A204.1 (cell line): ENCODE measurements around the gene CD28.

Experiments
- FAIRE-seq: peaks from 2 replicates; lab custom pipeline; 2012; peaks lifted over from hg19 to GRCh38; lab: Jason Lieb, UNC

The CD28 gene

GRCh38 chr2:203706403-203706802 lies at the start of gene CD28:
TSS of gene CD28 (plus strand) at chr2:203706639. CDS start at chr2:203706697, 58 bp downstream.
- FAIRE-seq, result no peak

- FAIRE-seq, result no peak
Observed at GRCh38 chr2:203659331-203660049, 46.9 kb upstream of the CD28 start.

- FAIRE-seq, result no peak
Observed at GRCh38 chr2:203660465-203660864, 46.0 kb upstream of the CD28 start.

GRCh38 chr2:203661279-203661908 lies 45.0 kb upstream of the CD28 start:
- FAIRE-seq, result no peak

GRCh38 chr2:203662487-203662886 lies 44.0 kb upstream of the CD28 start:
- FAIRE-seq, result no peak

- FAIRE-seq, result no peak
Observed at GRCh38 chr2:203662951-203663350, 43.5 kb upstream of the CD28 start.

- no peak for FAIRE-seq
Observed at GRCh38 chr2:203664029-203664755, 42.2 kb upstream of the CD28 start.

GRCh38 chr2:203667838-203668237 lies 38.6 kb upstream of the CD28 start:
- FAIRE-seq, result no peak

- FAIRE-seq, result no peak
Observed at GRCh38 chr2:203669820-203670219, 36.6 kb upstream of the CD28 start.

GRCh38 chr2:203670939-203671338 lies 35.5 kb upstream of the CD28 start:
- no peak for FAIRE-seq

GRCh38 chr2:203671876-203672275 lies 34.6 kb upstream of the CD28 start:
- FAIRE-seq, result no peak

GRCh38 chr2:203672856-203673255 lies 33.6 kb upstream of the CD28 start:
- FAIRE-seq, result no peak

- no peak for FAIRE-seq
Observed at GRCh38 chr2:203673933-203674332, 32.5 kb upstream of the CD28 start.

GRCh38 chr2:203675086-203675485 lies 31.4 kb upstream of the CD28 start:
- FAIRE-seq, result no peak

GRCh38 chr2:203678971-203679370 lies 27.5 kb upstream of the CD28 start:
- FAIRE-seq, result no peak

GRCh38 chr2:203679401-203679800 lies 27.0 kb upstream of the CD28 start:
- FAIRE-seq, result no peak

GRCh38 chr2:203681978-203682377 lies 24.5 kb upstream of the CD28 start:
- FAIRE-seq, result no peak

GRCh38 chr2:203682688-203683130 lies 23.7 kb upstream of the CD28 start:
- no peak for FAIRE-seq

- FAIRE-seq, result no peak
Observed at GRCh38 chr2:203683421-203683820, 23.0 kb upstream of the CD28 start.

GRCh38 chr2:203683932-203684556 lies 22.4 kb upstream of the CD28 start:
- no peak for FAIRE-seq

GRCh38 chr2:203685081-203685621 lies 21.3 kb upstream of the CD28 start:
- FAIRE-seq, result no peak

GRCh38 chr2:203685789-203686420 lies 20.5 kb upstream of the CD28 start:
- no peak for FAIRE-seq
